ENCODE data around the gene RPS14. TPM values are rescaled to one million over a fixed set of nuclear protein-coding genes. Genes with fewer than 3 reads are reported as not detected.

RPS14 gene
- total RNA-seq, 3 donors from 2014 or later (not counting 1 experiment from before 2014, with no cell fraction given): 1,744 to 2,278 (median 2,016) TPM

DNA sequence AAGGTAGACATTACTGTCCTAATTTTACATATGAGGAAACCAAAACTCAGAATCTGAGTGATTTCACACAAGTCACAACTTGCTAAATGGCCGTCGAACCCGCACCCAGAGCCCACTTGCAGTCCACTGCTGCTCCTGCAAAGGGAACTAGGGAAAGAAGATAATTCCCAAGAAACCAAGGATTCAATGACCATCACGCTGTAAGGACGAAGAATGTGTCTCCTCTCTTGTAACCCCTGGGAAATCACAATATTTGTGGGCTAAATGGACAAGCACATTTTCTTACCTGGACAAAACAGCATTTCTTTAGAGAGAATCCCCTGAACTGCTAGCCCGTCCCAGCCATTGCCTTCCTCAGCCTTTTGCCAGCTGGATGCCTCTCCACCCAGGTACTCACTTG is 2.4 kb downstream of the RPS14 start:
- Mint-ChIP-seq H3K27ac (peak overlapping the region; percentile 58 to 92), H3K9me3 (no peaks in the 10 kb centered on the region), H3K4me1 (peaks cover 37 to 38% of the 10 kb centered on the region in 2 donors), H3K27me3 (ENCODE audit: low read depth in 2 of 2) (no peaks in the 10 kb centered on the region), H3K4me3 (no peak overlapping the region), H3K36me3 (peaks cover 9% of the 10 kb centered on the region)
- Histone ChIP-seq H3K4me1 (ENCODE audit: control insufficient read depth, insufficient read depth, low read length) (peaks cover 27% of the 10 kb centered on the region), H3K9me3 (ENCODE audit: control insufficient read depth, insufficient read depth, low read length) (no peaks in the 10 kb centered on the region), H3K27ac (ENCODE audit: low read length) (no peak overlapping the region), H3K36me3 (ENCODE audit: control insufficient read depth, insufficient read depth, low read length) (peaks cover 48% of the 10 kb centered on the region), H3K4me3 (ENCODE audit: low read length) (no peak overlapping the region), H3K27me3 (ENCODE audit: control insufficient read depth, insufficient read depth, low read length) (no peaks in the 10 kb centered on the region)
- no peak for DNase-seq
- 86% methylated on average over 6 of the region's 6 CpGs for WGBS (ENCODE audit: insufficient coverage)
- ATAC-seq: no peak
- intact Hi-C loops (cut with micrococcal nuclease): loop anchor here (10.0 kb wide), 1 partner anchor 1328 kb away; the partner anchor contains the start of gene G3BP1
- TF ChIP-seq, protein P1, sequence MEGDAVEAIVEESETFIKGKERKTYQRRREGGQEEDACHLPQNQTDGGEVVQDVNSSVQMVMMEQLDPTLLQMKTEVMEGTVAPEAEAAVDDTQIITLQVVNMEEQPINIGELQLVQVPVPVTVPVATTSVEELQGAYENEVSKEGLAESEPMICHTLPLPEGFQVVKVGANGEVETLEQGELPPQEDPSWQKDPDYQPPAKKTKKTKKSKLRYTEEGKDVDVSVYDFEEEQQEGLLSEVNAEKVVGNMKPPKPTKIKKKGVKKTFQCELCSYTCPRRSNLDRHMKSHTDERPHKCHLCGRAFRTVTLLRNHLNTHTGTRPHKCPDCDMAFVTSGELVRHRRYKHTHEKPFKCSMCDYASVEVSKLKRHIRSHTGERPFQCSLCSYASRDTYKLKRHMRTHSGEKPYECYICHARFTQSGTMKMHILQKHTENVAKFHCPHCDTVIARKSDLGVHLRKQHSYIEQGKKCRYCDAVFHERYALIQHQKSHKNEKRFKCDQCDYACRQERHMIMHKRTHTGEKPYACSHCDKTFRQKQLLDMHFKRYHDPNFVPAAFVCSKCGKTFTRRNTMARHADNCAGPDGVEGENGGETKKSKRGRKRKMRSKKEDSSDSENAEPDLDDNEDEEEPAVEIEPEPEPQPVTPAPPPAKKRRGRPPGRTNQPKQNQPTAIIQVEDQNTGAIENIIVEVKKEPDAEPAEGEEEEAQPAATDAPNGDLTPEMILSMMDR (IDR thresholded peaks at IDR 0.05): no peak

DNA sequence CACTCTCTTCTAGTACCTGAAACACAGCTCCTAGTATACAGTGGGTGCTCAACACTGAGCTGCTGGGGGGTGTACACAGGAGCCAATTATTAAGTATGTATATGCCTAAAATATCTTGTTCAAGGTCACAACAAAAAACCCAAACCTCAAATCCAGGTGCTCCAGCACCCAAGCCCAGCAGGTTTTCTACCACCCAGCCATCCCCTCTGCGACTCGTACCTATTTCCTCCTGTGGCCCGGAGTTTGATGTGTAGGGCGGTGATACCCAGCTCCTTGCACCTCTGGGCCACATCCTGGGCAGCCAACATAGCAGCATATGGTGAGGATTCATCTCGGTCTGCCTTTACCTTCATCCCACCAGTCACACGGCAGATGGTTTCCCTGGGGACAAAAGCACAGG is 3.0 kb downstream of the RPS14 start:
- Histone ChIP-seq H3K4me3 (ENCODE audit: low read length) (no peak overlapping the region), H3K27ac (ENCODE audit: low read length) (no peak overlapping the region), H3K9me3 (ENCODE audit: control insufficient read depth, insufficient read depth, low read length) (no peaks in the 10 kb centered on the region), H3K36me3 (ENCODE audit: control insufficient read depth, insufficient read depth, low read length) (peaks cover 48% of the 10 kb centered on the region), H3K4me1 (ENCODE audit: control insufficient read depth, insufficient read depth, low read length) (peaks cover 27% of the 10 kb centered on the region), H3K27me3 (ENCODE audit: control insufficient read depth, insufficient read depth, low read length) (no peaks in the 10 kb centered on the region)
- Mint-ChIP-seq H3K27me3 (ENCODE audit: low read depth in 2 of 2) (no peaks in the 10 kb centered on the region), H3K4me3 (no peak overlapping the region), H3K4me1 (peaks cover 38 to 40% of the 10 kb centered on the region in 2 donors), H3K9me3 (no peaks in the 10 kb centered on the region), H3K36me3 (peaks cover 9% of the 10 kb centered on the region), H3K27ac (peak overlapping the region; percentile 58 to 92)
- ATAC-seq (no peak), DNase-seq (no peak)
- intact Hi-C loops (cut with micrococcal nuclease): loop anchor here (10.0 kb wide), 1 partner anchor 1328 kb away; the partner anchor contains the start of gene G3BP1
- 81% methylated on average over 6 of the region's 6 CpGs for WGBS (ENCODE audit: insufficient coverage)
- TF ChIP-seq, protein P1 (IDR thresholded peaks at IDR 0.05): no peak

DNA sequence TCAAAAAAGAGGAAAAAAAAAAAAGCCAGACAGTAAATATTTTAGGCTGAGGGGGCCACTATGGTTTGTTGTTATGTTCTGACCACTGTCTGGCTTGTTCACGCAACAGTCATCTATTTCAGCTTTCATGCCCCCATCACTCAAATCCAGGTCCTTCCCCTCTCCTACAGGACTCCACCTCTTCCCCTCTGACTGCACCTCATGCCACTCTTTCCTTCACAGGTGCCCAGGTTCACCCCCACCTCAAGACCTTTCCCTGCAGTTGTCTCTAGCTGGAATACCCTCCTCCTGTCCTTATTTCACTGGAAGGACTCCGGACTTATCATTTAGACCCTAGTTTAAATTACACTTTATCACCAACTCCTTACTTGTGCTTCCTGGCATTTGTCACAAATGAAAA is 3.5 kb downstream of the RPS14 start:
- ATAC-seq (no peak), DNase-seq (no peak)
- Mint-ChIP-seq H3K4me1 (peaks cover 38 to 44% of the 10 kb centered on the region in 2 donors), H3K9me3 (no peaks in the 10 kb centered on the region), H3K36me3 (peaks cover 9% of the 10 kb centered on the region), H3K27me3 (ENCODE audit: low read depth in 2 of 2) (no peaks in the 10 kb centered on the region), H3K27ac (peak overlapping the region; percentile 58 to 92), H3K4me3 (no peak overlapping the region)
- no peaks in the 10 kb centered on the region for H3K9me3 ChIP-seq (ENCODE audit: control insufficient read depth, insufficient read depth, low read length)
- H3K4me1 ChIP-seq (ENCODE audit: control insufficient read depth, insufficient read depth, low read length): peaks cover 27% of the 10 kb centered on the region
- no peak overlapping the region for H3K27ac ChIP-seq (ENCODE audit: low read length)
- TF ChIP-seq, protein P1 (IDR thresholded peaks at IDR 0.05): no peak
- intact Hi-C loops (cut with micrococcal nuclease): loop anchor here (10.0 kb wide), 1 partner anchor 1329 kb away; the partner anchor contains the start of gene G3BP1
- H3K36me3 ChIP-seq (ENCODE audit: control insufficient read depth, insufficient read depth, low read length): peaks cover 48% of the 10 kb centered on the region
- H3K4me3 ChIP-seq (ENCODE audit: low read length): no peak overlapping the region
- H3K27me3 ChIP-seq (ENCODE audit: control insufficient read depth, insufficient read depth, low read length): no peaks in the 10 kb centered on the region
- 96% methylated on average over 2 of the region's 2 CpGs for WGBS (ENCODE audit: insufficient coverage)

DNA sequence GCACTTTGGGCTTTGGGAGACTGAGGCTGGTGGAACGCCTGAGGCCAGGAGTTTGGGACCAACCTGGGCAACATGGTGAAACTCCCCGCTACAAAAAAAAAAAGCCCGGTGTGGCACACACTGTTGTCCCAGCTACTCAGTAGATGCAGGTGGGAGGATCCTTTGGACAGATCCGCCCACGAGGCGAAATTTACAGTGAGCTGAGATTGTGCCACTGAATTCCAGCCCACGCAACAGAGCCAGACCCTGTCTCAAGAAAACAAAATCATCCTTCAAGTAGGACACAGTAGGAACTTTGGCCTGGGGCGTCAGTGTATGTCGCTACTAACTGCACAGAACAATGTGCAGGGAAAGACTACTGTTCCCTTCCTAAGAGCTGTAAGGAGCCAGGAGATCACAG is 4.8 kb downstream of the RPS14 start:
- DNase-seq (no peak), ATAC-seq (no peak)
- TF ChIP-seq, protein P1 (IDR thresholded peaks at IDR 0.05): no peak
- Histone ChIP-seq H3K4me1 (ENCODE audit: control insufficient read depth, insufficient read depth, low read length) (peaks cover 25% of the 10 kb centered on the region), H3K27me3 (ENCODE audit: control insufficient read depth, insufficient read depth, low read length) (no peaks in the 10 kb centered on the region), H3K9me3 (ENCODE audit: control insufficient read depth, insufficient read depth, low read length) (no peaks in the 10 kb centered on the region), H3K27ac (ENCODE audit: low read length) (no peak overlapping the region), H3K36me3 (ENCODE audit: control insufficient read depth, insufficient read depth, low read length) (peaks cover 48% of the 10 kb centered on the region), H3K4me3 (ENCODE audit: low read length) (no peak overlapping the region)
- H3K4me3 Mint-ChIP-seq: no peak overlapping the region
- peaks cover 9% of the 10 kb centered on the region for H3K36me3 Mint-ChIP-seq
- H3K27ac Mint-ChIP-seq: no peak overlapping the region
- intact Hi-C loops (cut with micrococcal nuclease): loop anchor here (10.0 kb wide), 1 partner anchor 1330 kb away; the partner anchor contains the start of gene G3BP1
- no peaks in the 10 kb centered on the region for H3K9me3 Mint-ChIP-seq
- WGBS (ENCODE audit: insufficient coverage): 95% methylated on average over 9 of the region's 9 CpGs
- peaks cover 37 to 47% of the 10 kb centered on the region in 2 donors for H3K4me1 Mint-ChIP-seq
- H3K27me3 Mint-ChIP-seq (ENCODE audit: low read depth in 2 of 2): no peaks in the 10 kb centered on the region

Data from natural killer cell (primary cell).